ENCODE results near the gene APOL2. TPM values are rescaled to one million over a fixed set of nuclear protein-coding genes. Genes with fewer than 3 reads are reported as not detected.
"Not testable (repeated sequence)": the region's sequence is repeated elsewhere in the genome, so short reads cannot be mapped to it uniquely, and the experiment has no call there.

Gene APOL2
- total RNA-seq, 1 donor from 2014 or later, result 77.2 TPM

- H3K27ac Mint-ChIP-seq (ENCODE audit: unreplicated experiment), result no peak overlapping the region
- peaks cover 58% of the 10 kb centered on the region for H3K36me3 Mint-ChIP-seq (ENCODE audit: low read depth, unreplicated experiment)
- peaks cover 7% of the 10 kb centered on the region for H3K4me1 Mint-ChIP-seq (ENCODE audit: low read depth, unreplicated experiment)
These were observed 10.4 kb downstream of the APOL2 start for GRCh38 chr22:36228944-36229343.

GRCh38 chr22:36228369-36228768, 11.0 kb downstream of the APOL2 start:
- not testable (repeated sequence) for DNase-seq (ENCODE audit: low read depth); H3K4me2 ChIP-seq (ENCODE audit: low read length); H3K4me3 ChIP-seq (ENCODE audit: insufficient read depth, low read depth, low read length); H3K9ac ChIP-seq (ENCODE audit: low read length); H3K4me1 ChIP-seq (ENCODE audit: insufficient read depth, low read length); H3K27me3 ChIP-seq (ENCODE audit: insufficient read depth, low read length); H3K27ac ChIP-seq (ENCODE audit: low read depth, low read length); H3K9me3 Mint-ChIP-seq (ENCODE audit: unreplicated experiment); H3K79me2 ChIP-seq (ENCODE audit: insufficient read depth, low read length); FAIRE-seq; H2AFZ ChIP-seq (ENCODE audit: low read depth, low read length); H3K36me3 ChIP-seq (ENCODE audit: insufficient read depth, low read length); H3K9me3 ChIP-seq (ENCODE audit: insufficient read depth, low read depth, low read length); H3K27ac Mint-ChIP-seq (ENCODE audit: unreplicated experiment); H3K4me3 Mint-ChIP-seq (ENCODE audit: unreplicated experiment); H3K4me1 Mint-ChIP-seq (ENCODE audit: low read depth, unreplicated experiment); H3K27me3 Mint-ChIP-seq (ENCODE audit: low read depth, unreplicated experiment); H4K20me1 ChIP-seq (ENCODE audit: insufficient read depth, low read length)
- peaks cover 53% of the 10 kb centered on the region for H3K36me3 Mint-ChIP-seq (ENCODE audit: low read depth, unreplicated experiment)

More at GRCh38 chr22:36228944-36229343, 10.4 kb downstream of the APOL2 start:
- Histone ChIP-seq H3K9ac (ENCODE audit: low read length) (no peak overlapping the region), H3K4me2 (ENCODE audit: low read length) (no peak overlapping the region), H3K4me3 (ENCODE audit: insufficient read depth, low read depth, low read length) (no peak overlapping the region), H4K20me1 (ENCODE audit: insufficient read depth, low read length) (peaks cover 1% of the 10 kb centered on the region), H2AFZ (ENCODE audit: low read depth, low read length) (no peak overlapping the region), H3K27me3 (ENCODE audit: insufficient read depth, low read length) (no peaks in the 10 kb centered on the region), H3K36me3 (ENCODE audit: insufficient read depth, low read length) (peaks cover 4% of the 10 kb centered on the region), H3K79me2 (ENCODE audit: insufficient read depth, low read length) (no peaks in the 10 kb centered on the region), H3K27ac (ENCODE audit: low read depth, low read length) (no peak overlapping the region), H3K4me1 (ENCODE audit: insufficient read depth, low read length) (no peaks in the 10 kb centered on the region), H3K9me3 (ENCODE audit: insufficient read depth, low read depth, low read length) (no peaks in the 10 kb centered on the region)
- no peak overlapping the region for H3K4me3 Mint-ChIP-seq (ENCODE audit: unreplicated experiment)
- no peak for DNase-seq (ENCODE audit: low read depth)
- H3K27me3 Mint-ChIP-seq (ENCODE audit: low read depth, unreplicated experiment), result no peaks in the 10 kb centered on the region
- H3K9me3 Mint-ChIP-seq (ENCODE audit: unreplicated experiment), result no peaks in the 10 kb centered on the region
- TF ChIP-seq EZH2 (IDR thresholded peaks at IDR 0.05; ENCODE audit: insufficient read depth, low read length), result no peak
- TF ChIP-seq CTCF (IDR thresholded peaks at IDR 0.05; ENCODE audit: insufficient read depth, low read depth, low read length), result no peak
- FAIRE-seq, result no peak

GRCh38 chr22:36227806-36228205, 11.5 kb downstream of the APOL2 start:
- no peak for FAIRE-seq
- no peak for TF ChIP-seq EZH2 (IDR thresholded peaks at IDR 0.05; ENCODE audit: insufficient read depth, low read length)
- no peak for TF ChIP-seq CTCF (IDR thresholded peaks at IDR 0.05; ENCODE audit: insufficient read depth, low read depth, low read length)
- DNase-seq (ENCODE audit: low read depth), result no peak
- H3K4me1 ChIP-seq (ENCODE audit: insufficient read depth, low read length), result no peaks in the 10 kb centered on the region
- Mint-ChIP-seq H3K9me3 (ENCODE audit: unreplicated experiment) (no peaks in the 10 kb centered on the region), H3K27me3 (ENCODE audit: low read depth, unreplicated experiment) (no peaks in the 10 kb centered on the region), H3K27ac (ENCODE audit: unreplicated experiment) (no peak overlapping the region), H3K36me3 (ENCODE audit: low read depth, unreplicated experiment) (peaks cover 51% of the 10 kb centered on the region), H3K4me1 (ENCODE audit: low read depth, unreplicated experiment) (peaks cover 7% of the 10 kb centered on the region), H3K4me3 (ENCODE audit: unreplicated experiment) (no peak overlapping the region)
- H4K20me1 ChIP-seq (ENCODE audit: insufficient read depth, low read length), result no peaks in the 10 kb centered on the region
- H3K9ac ChIP-seq (ENCODE audit: low read length), result no peak overlapping the region
- H3K36me3 ChIP-seq (ENCODE audit: insufficient read depth, low read length), result peaks cover 4% of the 10 kb centered on the region
- H3K4me2 ChIP-seq (ENCODE audit: low read length), result no peak overlapping the region
- no peaks in the 10 kb centered on the region for H3K9me3 ChIP-seq (ENCODE audit: insufficient read depth, low read depth, low read length)
- no peak overlapping the region for H3K4me3 ChIP-seq (ENCODE audit: insufficient read depth, low read depth, low read length)
- H2AFZ ChIP-seq (ENCODE audit: low read depth, low read length), result no peak overlapping the region
- H3K27ac ChIP-seq (ENCODE audit: low read depth, low read length), result no peak overlapping the region
- H3K79me2 ChIP-seq (ENCODE audit: insufficient read depth, low read length), result no peaks in the 10 kb centered on the region
- no peaks in the 10 kb centered on the region for H3K27me3 ChIP-seq (ENCODE audit: insufficient read depth, low read length)

Data from astrocyte (in vitro differentiated cells and primary cell).